Mucosa of stomach (tissue), 1 donor: Measurements from ENCODE around the gene GGT5.

Source experiments
- H3K27me3 ChIP-seq: one replicate; pipeline ENCODE4 v1.7.0; 2013; ENCODE audit warnings: mild to moderate bottlenecking, low read length; ENCODE audit not compliant: control insufficient read depth, insufficient read depth
- H3K36me3 ChIP-seq: one replicate; pipeline ENCODE4 v1.7.0; 2013; ENCODE audit warnings: low read length; ENCODE audit not compliant: control insufficient read depth, insufficient read depth
- H3K4me1 ChIP-seq: one replicate; pipeline ENCODE4 v1.7.0; 2013; ENCODE audit warnings: mild to moderate bottlenecking, low read length; ENCODE audit not compliant: control insufficient read depth, insufficient read depth
- H3K4me3 ChIP-seq: one replicate; pipeline ENCODE4 v1.7.0; 2013; ENCODE audit warnings: low read length
- H3K9ac ChIP-seq: one replicate; pipeline ENCODE4 v1.7.0; 2013; ENCODE audit warnings: mild to moderate bottlenecking, low read length, moderate library complexity
- H3K9me3 ChIP-seq: one replicate; pipeline ENCODE4 v1.7.0; 2013; ENCODE audit warnings: mild to moderate bottlenecking, low read length, moderate library complexity; ENCODE audit not compliant: control insufficient read depth
- donor health status: Pancreatic carcinoma.

Gene GGT5

GRCh38 chr22:24181996-24182899 lies 62.6 kb downstream of the GGT5 start:
- Histone ChIP-seq H3K4me3 (no peak overlapping the region), H3K9ac (no peak overlapping the region), H3K9me3 (no peaks in the 10 kb centered on the region)

GRCh38 chr22:24181088-24181995 lies 63.5 kb downstream of the GGT5 start, which contains the start of gene SUSD2:
SUSD2 (plus strand) TSS chr22:24181487; CDS start chr22:24181520, 33 bp downstream.
- no peaks in the 10 kb centered on the region for H3K27me3 ChIP-seq
- H3K4me1 ChIP-seq, result peaks cover 30% of the 10 kb centered on the region
- no peaks in the 10 kb centered on the region for H3K9me3 ChIP-seq
- no peak within 1 kb of the TSS for H3K9ac ChIP-seq
- no peak within 1 kb of the TSS for H3K4me3 ChIP-seq
- no peaks in the 10 kb centered on the region for H3K36me3 ChIP-seq

More at GRCh38 chr22:24181996-24182899, 62.6 kb downstream of the GGT5 start:
- Histone ChIP-seq H3K36me3 (no peaks in the 10 kb centered on the region), H3K4me1 (peaks cover 30% of the 10 kb centered on the region), H3K27me3 (no peaks in the 10 kb centered on the region)

DNA sequence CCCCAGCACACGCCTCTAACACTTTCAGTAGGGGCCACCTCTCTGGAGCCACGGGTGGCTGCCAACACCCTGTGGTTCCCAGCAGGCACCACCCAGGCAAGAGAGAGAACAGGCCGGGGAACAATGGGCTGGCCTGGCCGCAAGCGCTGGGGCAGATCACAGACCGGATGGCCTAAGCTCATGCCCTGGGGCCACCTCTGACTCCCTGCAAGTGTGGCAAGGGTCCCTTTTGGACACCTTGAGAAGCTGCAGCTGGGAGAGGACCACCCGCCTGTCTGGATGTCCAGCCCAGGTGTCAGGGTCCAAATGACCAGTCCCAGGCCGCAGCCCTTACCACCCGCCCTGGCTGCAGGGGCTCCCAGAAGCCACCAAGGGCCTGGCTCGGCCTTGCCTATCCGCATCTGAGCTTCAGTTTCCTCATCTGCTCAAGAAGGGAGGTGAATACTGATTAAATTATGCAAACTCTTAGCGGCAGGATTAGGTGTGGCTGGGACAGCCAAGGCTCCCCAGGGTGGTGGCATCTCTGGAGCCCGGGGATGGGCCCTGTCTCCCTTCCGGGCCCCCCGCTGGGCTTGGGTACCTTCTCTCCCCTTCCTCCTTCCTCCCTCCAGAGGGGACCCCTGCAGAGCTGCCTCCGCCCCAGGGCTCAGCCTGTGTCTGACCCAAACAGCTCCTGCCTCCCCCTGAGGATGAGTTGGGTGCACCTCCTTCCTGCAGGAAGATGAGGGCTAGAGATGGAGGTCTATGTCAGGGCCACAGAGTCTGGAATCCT lies 64.4 kb downstream of the GGT5 start:
- no peak overlapping the region for H3K9ac ChIP-seq
- no peaks in the 10 kb centered on the region for H3K27me3 ChIP-seq
- H3K36me3 ChIP-seq, result no peaks in the 10 kb centered on the region
- H3K9me3 ChIP-seq, result no peaks in the 10 kb centered on the region
- peaks cover 30% of the 10 kb centered on the region for H3K4me1 ChIP-seq
- H3K4me3 ChIP-seq, result no peak overlapping the region

DNA sequence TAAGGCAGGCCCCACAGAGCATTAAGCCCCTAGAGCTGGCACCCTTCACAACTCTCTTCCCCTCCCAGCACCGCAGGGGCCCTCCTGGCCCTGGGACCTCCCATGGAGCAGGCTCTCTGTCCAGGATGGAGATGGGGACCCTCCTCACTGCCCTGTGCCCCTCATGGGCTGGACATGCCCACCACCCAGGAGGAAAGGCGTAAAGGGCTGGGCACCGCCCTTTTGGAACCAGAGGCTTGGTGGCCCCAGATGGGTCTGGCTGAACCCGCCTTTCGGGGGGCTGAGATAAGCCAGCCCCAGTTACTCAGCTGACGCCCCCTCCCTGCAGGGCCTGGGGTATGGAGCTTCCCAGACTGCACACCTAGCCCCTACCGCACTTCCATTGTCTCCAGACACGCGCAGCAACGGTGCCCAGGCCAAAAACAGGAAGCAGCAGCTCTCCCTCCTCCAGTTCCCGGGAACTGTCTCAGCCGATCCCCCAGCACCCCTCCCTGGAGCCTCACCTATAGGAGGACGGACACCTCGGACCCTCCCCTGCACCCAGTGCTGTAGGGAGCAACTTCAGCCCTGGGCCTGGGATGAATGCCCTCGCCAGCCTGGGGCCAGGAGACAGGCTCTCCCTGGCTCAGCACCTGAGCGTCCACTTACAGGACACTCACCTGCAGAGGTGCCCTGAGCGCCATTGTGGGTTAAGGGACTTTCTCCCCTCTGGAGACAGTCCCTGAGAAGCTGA lies 65.2 kb downstream of the GGT5 start:
- H3K4me1 ChIP-seq, result peaks cover 30% of the 10 kb centered on the region
- no peaks in the 10 kb centered on the region for H3K36me3 ChIP-seq
- H3K27me3 ChIP-seq, result no peaks in the 10 kb centered on the region
- no peak overlapping the region for H3K4me3 ChIP-seq
- H3K9me3 ChIP-seq, result no peaks in the 10 kb centered on the region
- H3K9ac ChIP-seq, result no peak overlapping the region

- H3K4me1 ChIP-seq, result peaks cover 26% of the 10 kb centered on the region
- H3K9me3 ChIP-seq, result no peaks in the 10 kb centered on the region
- H3K4me3 ChIP-seq, result no peak overlapping the region
- no peaks in the 10 kb centered on the region for H3K36me3 ChIP-seq
- no peaks in the 10 kb centered on the region for H3K27me3 ChIP-seq
- H3K9ac ChIP-seq, result no peak overlapping the region
These were observed 66.1 kb downstream of the GGT5 start for GRCh38 chr22:24178502-24179440.

- Histone ChIP-seq H3K36me3 (no peaks in the 10 kb centered on the region), H3K27me3 (no peaks in the 10 kb centered on the region), H3K9ac (no peak overlapping the region), H3K9me3 (no peaks in the 10 kb centered on the region), H3K4me3 (no peak overlapping the region), H3K4me1 (peaks cover 24% of the 10 kb centered on the region)
These were observed 66.9 kb downstream of the GGT5 start for GRCh38 chr22:24178021-24178431.

DNA sequence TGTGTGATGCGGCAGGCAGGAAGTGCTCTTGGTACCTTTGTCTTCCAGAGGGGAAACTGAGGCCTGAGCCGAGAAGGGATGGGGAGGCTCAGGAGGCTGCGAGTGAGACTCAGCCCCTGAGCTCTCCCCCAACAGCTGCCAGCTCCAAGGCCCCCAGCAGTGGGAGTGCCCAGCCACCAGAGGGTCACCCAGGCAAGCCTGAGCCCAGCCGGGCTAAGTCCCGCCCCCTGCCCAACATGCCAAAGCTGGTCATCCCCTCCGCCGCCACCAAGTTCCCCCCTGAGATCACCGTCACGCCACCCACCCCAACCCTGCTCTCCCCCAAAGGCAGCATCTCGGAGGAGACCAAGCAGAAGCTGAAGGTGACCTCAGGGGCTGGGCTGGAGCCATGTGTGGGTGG lies 67.4 kb downstream of the GGT5 start:
- Histone ChIP-seq H3K9me3 (no peaks in the 10 kb centered on the region), H3K4me3 (no peak overlapping the region), H3K4me1 (peaks cover 24% of the 10 kb centered on the region), H3K27me3 (no peaks in the 10 kb centered on the region), H3K36me3 (no peaks in the 10 kb centered on the region), H3K9ac (no peak overlapping the region)

GRCh38 chr22:24177045-24177444 lies 67.8 kb downstream of the GGT5 start:
- Histone ChIP-seq H3K9me3 (no peaks in the 10 kb centered on the region), H3K9ac (no peak overlapping the region), H3K4me3 (no peak overlapping the region), H3K27me3 (no peaks in the 10 kb centered on the region), H3K36me3 (no peaks in the 10 kb centered on the region), H3K4me1 (peaks cover 20% of the 10 kb centered on the region)

DNA sequence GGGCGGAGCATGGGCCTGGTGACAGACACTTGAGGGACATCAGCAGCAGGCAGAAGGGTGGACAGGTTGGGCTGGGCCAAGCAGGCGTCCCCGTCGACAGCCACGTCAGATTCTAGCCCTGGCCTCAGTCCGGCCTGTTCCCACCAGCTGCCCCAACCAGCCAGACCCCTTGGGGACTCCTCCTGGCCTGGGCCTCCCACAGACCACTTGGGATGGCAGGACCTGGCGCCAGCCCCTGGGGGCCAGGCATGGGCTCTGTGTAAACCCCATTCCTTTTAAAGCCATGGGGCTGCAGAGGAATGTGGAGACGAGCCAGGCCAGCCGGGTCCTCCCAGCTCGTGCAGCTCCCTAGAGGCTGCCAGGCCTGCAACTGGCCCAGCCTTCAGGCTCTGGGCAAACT lies 68.3 kb downstream of the GGT5 start:
- Histone ChIP-seq H3K4me1 (peaks cover 16% of the 10 kb centered on the region), H3K9me3 (no peaks in the 10 kb centered on the region), H3K27me3 (no peaks in the 10 kb centered on the region), H3K36me3 (peaks cover 2% of the 10 kb centered on the region), H3K9ac (no peak overlapping the region), H3K4me3 (no peak overlapping the region)

DNA sequence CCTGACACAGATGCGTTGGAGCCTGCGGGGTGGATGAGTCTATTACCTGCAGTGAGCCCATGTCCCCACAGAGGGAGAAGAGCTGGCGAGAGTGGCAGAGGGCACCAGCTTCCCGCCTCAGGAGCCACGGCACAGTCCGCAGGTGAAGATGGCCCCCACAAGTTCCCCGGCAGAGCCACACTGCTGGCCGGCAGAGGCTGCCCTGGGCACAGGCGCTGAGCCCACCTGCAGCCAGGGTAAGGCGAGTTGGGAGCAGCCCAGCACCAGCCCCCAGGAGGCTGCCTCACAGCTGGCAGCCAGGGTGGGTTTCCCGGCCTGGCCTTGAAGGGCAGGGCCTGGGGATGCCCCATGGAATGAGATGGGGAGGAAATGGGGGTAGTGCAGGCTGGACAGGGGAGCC lies 68.8 kb downstream of the GGT5 start:
- H3K9ac ChIP-seq, result no peak overlapping the region
- H3K4me1 ChIP-seq, result peaks cover 11% of the 10 kb centered on the region
- H3K9me3 ChIP-seq, result no peaks in the 10 kb centered on the region
- no peak overlapping the region for H3K4me3 ChIP-seq
- H3K27me3 ChIP-seq, result no peaks in the 10 kb centered on the region
- peaks cover 8% of the 10 kb centered on the region for H3K36me3 ChIP-seq
